ENCODE results near the gene ATAD5.
A peak's percentile ranks its signal among the peaks of the same experiment; 100 is the strongest.
"Not testable (repeated sequence)": the region's sequence is repeated elsewhere in the genome, so short reads cannot be mapped to it uniquely, and the experiment has no call there.

Gene ATAD5

DNA sequence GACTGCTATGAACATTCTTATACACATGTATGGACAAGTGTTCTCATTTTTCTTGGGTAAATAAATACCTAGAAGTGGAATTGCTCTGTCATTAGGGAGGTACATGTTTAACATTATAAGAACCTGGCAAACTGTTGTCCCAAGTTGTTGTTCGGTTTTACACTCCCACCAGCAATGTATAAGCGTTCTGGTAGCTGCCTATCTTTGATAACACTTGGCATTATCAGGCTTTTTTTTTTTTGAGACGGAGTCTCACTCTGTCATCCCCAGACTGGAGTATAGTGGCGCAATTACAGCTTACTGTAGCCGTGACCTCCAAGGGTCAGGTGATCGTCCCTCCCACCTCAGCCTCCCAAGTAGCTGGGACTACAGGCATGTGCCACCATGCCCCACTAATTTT is 16.3 kb downstream of the ATAD5 start:
- Mint-ChIP-seq H3K4me3 (no peak overlapping the region), H3K4me1 (ENCODE audit: low read depth) (no peaks in the 10 kb centered on the region), H3K27ac (no peak overlapping the region), H3K9me3 (no peaks in the 10 kb centered on the region), H3K27me3 (no peaks in the 10 kb centered on the region), H3K36me3 (ENCODE audit: low read depth) (peaks cover 49% of the 10 kb centered on the region)

DNA sequence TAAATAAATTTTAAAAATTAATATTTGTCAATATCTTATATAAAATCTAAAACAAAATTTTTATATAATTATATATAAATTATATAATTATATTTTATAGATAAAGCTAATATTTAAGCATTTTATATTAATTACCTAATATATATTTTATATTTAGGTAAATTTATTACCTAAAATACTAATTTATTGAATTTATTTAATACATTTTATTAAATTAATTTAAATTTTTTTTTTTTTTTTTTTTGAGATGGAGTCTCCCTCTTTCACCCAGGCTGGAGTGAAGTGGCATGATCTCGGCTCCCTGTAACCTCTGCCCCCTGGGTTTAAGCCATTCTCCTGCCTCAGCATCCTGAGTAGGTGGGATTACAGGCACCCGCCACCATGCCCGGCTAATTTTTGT is 22.4 kb downstream of the ATAD5 start:
- Mint-ChIP-seq H3K36me3 (ENCODE audit: low read depth) (peaks cover 55% of the 10 kb centered on the region), H3K27me3 (no peaks in the 10 kb centered on the region), H3K4me1 (ENCODE audit: low read depth) (no peaks in the 10 kb centered on the region), H3K9me3 (no peaks in the 10 kb centered on the region), H3K27ac (no peak overlapping the region), H3K4me3 (no peak overlapping the region)

DNA sequence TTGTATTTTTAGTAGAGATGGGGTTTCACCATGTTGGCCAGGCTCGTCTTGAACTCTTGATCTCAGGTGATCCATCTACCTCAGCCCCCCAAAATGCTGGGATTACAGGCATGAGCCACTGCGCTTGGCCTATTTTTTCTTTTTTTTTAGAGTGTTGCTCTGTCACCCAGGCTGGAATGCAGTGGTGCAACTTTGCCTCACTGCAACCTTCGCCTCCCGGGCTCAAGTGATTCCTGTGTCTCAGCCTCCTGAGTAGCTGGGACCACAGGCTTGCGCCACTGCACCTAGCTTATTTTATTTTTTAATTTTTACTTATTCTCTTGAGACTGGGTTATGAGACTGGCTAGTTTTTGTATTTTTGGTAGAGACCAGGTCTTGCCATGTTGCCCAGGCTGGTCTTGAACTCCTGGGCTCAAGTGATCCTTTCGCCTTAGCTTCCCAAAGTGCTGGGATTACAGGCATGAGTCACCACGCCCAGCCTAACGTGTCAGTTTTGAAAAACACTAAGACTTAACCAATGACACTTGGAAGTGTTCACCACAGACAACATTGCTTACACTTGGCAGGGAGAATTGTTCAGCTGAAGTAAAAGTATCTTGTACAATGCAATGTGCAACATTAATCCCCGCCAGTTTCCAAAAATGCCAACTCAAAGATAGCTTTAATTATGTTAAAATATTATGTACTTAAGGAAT is 26.9 kb downstream of the ATAD5 start:
- no peak overlapping the region for H3K4me3 Mint-ChIP-seq
- peaks cover 51% of the 10 kb centered on the region for H3K36me3 Mint-ChIP-seq (ENCODE audit: low read depth)
- no peak overlapping the region for H3K27ac Mint-ChIP-seq
- H3K27me3 Mint-ChIP-seq, result no peaks in the 10 kb centered on the region
- H3K4me1 Mint-ChIP-seq (ENCODE audit: low read depth), result no peaks in the 10 kb centered on the region
- H3K9me3 Mint-ChIP-seq, result no peaks in the 10 kb centered on the region

DNA sequence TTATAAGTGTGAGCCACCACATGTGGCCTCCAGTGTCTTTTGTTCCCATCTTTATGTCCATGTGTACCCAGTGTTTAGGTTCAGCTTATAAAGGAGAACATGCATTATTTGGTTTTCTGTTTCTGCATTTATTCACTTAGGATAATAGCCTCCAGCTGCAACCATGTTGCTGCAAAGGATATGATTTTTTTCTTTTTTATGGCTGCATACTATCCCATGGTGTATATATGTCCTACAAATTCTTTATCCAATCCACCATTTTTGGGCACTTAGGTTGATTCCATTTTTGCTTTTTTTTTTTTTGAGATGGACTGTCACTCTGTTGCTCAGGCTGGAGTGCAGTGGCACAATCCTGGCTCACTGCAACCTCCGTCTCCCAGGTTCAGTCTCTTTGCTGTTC is 32.9 kb downstream of the ATAD5 start:
- H3K27ac Mint-ChIP-seq, result no peak overlapping the region

DNA sequence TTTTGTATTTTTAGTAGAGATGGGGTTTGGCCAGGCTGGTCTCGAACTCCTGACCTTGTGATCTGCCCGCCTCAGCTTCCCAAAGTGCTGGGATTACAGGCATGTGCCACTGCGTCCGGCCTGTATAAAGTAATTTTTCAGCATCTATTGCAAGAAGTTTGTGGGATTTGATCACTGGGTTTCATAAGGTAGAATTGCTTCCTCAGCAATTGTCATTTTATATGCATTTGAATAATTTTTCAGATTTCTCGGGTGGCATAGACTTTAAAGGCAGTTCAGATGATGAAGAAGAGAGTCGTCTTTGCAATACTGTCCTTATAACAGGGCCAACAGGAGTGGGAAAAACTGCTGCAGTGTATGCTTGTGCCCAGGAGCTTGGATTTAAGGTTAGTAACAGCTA is 37.2 kb downstream of the ATAD5 start:
- Mint-ChIP-seq H3K27ac (no peak overlapping the region), H3K27me3 (no peaks in the 10 kb centered on the region), H3K9me3 (no peaks in the 10 kb centered on the region), H3K4me1 (ENCODE audit: low read depth) (no peaks in the 10 kb centered on the region), H3K36me3 (ENCODE audit: low read depth) (peaks cover 60% of the 10 kb centered on the region), H3K4me3 (no peak overlapping the region)

More for the DNA sequence above, 32.9 kb downstream of the ATAD5 start:
- H3K4me1 Mint-ChIP-seq (ENCODE audit: low read depth), result no peaks in the 10 kb centered on the region
- H3K4me3 Mint-ChIP-seq, result no peak overlapping the region
- peaks cover 50% of the 10 kb centered on the region for H3K36me3 Mint-ChIP-seq (ENCODE audit: low read depth)
- no peaks in the 10 kb centered on the region for H3K27me3 Mint-ChIP-seq
- H3K9me3 Mint-ChIP-seq, result no peaks in the 10 kb centered on the region

DNA sequence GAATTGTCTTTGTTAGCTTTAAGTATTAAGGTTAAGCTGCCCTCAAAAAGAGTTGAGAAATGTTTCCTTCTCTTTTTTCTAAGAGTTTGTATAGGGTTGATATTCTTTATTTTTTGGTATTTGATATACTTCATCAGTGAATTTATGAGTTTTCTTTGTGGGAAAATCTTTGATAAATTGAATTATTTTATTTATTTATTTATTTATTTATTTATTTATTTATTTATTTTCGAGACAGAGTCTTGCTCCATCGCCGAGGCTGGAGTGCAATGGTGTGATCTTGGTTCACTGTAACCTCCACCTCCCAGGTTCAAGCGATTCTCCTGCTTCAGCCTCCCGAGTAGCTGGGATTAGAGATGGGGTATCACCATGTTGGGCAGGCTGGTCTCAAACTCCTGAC is 54.4 kb downstream of the ATAD5 start:
- H3K36me3 Mint-ChIP-seq (ENCODE audit: low read depth), result peaks cover 32% of the 10 kb centered on the region
- H3K9me3 Mint-ChIP-seq, result no peaks in the 10 kb centered on the region
- H3K27ac Mint-ChIP-seq, result no peak overlapping the region
- no peak overlapping the region for H3K4me3 Mint-ChIP-seq
- no peaks in the 10 kb centered on the region for H3K27me3 Mint-ChIP-seq
- no peaks in the 10 kb centered on the region for H3K4me1 Mint-ChIP-seq (ENCODE audit: low read depth)

DNA sequence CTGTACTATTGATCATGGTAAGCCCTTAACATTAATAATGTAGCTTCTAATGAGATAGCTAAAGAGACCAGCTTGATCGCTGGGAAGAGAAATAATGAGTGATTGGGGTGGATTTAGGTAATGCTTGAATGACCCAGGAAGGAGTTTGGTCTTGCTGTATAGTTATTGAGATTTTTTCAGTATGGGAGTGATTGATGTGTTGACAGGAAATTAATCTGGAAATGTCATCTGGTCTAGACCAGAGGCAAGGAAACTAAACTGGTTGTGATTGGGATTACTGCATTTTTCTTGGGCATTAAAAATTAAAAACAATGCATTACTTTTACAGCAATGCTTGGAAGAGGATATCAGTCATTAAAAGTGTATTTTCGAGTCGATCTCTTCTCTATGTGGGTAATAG is 62.5 kb downstream of the ATAD5 start:
- Mint-ChIP-seq H3K27me3 (no peaks in the 10 kb centered on the region), H3K4me3 (no peak overlapping the region), H3K36me3 (ENCODE audit: low read depth) (peaks cover 51% of the 10 kb centered on the region), H3K4me1 (ENCODE audit: low read depth) (no peaks in the 10 kb centered on the region), H3K27ac (no peak overlapping the region), H3K9me3 (no peaks in the 10 kb centered on the region)

DNA sequence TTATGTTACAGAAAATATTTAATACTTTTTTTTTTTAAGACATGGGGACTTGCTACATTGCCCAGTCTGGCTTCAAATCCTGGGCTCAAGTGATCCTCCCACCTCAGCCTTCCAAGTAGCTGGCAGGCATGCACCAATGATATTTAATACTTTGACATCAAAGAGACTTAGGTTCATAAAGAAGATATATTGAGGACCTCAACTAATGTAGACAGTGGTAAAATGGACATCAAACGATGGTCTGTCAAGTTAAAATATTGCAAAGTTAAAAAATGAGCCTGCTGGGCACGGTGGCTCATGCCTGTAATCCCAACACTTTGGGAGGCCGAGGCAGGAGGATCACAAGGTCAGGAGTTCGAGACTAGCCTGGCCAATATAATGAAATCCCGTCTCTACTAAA is 65.5 kb downstream of the ATAD5 start:
- H3K27me3 Mint-ChIP-seq, result no peaks in the 10 kb centered on the region
- peaks cover 5% of the 10 kb centered on the region for H3K4me1 Mint-ChIP-seq (ENCODE audit: low read depth)
- no peak overlapping the region for H3K4me3 Mint-ChIP-seq
- H3K9me3 Mint-ChIP-seq, result no peaks in the 10 kb centered on the region
- no peak overlapping the region for H3K27ac Mint-ChIP-seq
- H3K36me3 Mint-ChIP-seq (ENCODE audit: low read depth), result peaks cover 55% of the 10 kb centered on the region

DNA sequence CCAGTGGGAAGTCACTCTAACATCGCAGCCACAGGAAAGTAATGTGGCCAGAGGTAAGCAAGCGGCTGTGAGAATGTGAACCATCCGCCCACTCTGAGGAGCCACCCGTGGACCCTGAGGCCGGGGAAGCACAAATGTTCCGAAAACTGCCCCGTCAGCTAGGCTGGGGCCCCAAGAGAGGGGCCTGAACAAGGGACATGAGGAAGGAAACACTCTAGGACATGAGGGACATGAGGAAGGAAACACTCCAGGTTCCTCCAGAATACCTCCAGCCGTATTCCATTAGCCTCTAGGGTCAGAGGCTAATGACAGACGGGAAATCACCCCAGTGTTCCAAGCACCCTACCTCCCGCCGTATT is 74.0 kb downstream of the ATAD5 start:
- Mint-ChIP-seq H3K9me3 (no peaks in the 10 kb centered on the region), H3K36me3 (ENCODE audit: low read depth) (peaks cover 16% of the 10 kb centered on the region), H3K4me1 (ENCODE audit: low read depth) (peaks cover 44% of the 10 kb centered on the region), H3K27ac (peak overlapping the region; percentile 77), H3K27me3 (no peaks in the 10 kb centered on the region), H3K4me3 (peak overlapping the region; percentile 92)

DNA sequence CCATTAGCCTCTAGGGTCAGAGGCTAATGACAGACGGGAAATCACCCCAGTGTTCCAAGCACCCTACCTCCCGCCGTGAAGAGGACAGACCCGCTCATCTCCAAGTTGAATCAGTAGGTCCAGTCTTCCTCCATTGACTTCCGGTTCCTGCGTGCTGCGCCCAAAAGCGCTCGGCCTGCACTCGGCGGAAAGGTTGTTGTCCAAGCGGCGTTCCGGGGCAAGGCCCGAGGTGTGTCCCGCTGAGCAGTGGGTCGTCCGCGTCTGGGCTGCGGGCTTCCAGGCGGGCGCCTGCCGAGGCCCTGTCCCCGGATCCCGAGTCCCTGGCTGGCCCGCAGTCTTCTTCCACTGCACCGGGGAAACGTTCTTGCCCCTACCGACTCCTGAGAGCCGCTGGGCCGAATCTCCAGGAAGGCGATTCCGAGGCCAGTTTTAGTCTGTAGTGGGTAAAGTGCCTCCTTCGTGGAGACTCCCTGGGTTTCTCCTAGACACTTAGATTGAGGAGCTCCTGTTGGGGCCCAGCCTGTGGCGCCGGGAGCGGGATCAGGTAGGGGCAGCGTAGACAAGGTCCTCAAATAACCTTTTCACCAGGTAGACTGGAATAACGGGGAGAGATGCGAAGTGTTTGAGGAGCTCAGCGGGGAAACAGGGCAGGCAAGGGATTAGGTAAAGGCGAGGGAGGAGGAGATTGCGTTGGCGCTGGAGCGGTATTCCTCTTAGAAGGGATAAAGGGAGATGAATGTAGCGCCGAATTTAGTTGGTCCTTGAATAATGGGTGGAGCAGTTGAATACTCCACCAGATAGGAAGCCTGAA is 74.5 kb downstream of the ATAD5 start, which contains the start of gene TEFM:
Gene TEFM, minus strand, starts transcription at position 138 of the 811 bp plus-strand sequence. Its CDS starts 40 bp downstream, at position 98.
- H3K27ac Mint-ChIP-seq, result peak within 1 kb of the TSS; percentile 77
- H3K27me3 Mint-ChIP-seq, result no peaks in the 10 kb centered on the region
- H3K4me1 Mint-ChIP-seq (ENCODE audit: low read depth), result peaks cover 42% of the 10 kb centered on the region
- no peaks in the 10 kb centered on the region for H3K9me3 Mint-ChIP-seq
- peaks cover 16% of the 10 kb centered on the region for H3K36me3 Mint-ChIP-seq (ENCODE audit: low read depth)
- peak within 1 kb of the TSS; percentile 92 for H3K4me3 Mint-ChIP-seq

DNA sequence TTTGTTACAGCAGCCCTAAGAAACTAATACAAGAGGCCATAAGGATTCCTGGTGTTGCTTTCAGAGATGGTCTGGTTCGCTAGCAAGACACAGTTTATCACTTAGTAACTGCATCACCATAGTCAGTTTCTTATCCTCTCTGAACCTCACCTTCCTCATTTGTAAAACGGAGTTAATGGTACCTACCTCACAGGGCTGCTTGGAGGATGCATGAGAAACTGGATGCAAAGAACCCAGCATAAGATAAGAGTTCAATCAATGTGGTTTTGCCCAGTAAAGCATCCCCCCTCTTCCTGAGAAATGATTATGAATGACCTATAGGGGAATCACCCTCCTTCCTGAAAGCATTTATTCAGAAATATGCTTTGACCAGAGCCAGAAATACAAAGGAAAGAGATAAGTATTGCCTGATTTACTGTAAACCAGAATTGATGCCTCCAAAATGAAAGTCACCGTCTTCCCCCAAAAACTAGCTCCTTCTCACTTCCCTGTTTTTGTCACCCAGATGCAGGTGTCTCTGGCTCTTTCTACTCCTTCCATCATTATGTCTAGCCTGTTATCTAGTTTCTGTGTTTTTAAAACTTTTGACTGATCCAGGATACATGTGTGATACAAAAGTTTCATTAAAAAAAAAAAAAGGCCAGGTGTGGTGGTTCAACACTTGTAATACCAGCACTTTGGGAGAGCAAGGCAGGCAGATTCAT is 77.1 kb downstream of the ATAD5 start:
- H3K4me1 Mint-ChIP-seq (ENCODE audit: low read depth), result peaks cover 34% of the 10 kb centered on the region
- no peaks in the 10 kb centered on the region for H3K9me3 Mint-ChIP-seq
- no peak overlapping the region for H3K27ac Mint-ChIP-seq
- peak overlapping the region; percentile 47 for H3K4me3 Mint-ChIP-seq
- H3K27me3 Mint-ChIP-seq, result no peaks in the 10 kb centered on the region
- H3K36me3 Mint-ChIP-seq (ENCODE audit: low read depth), result peaks cover 5% of the 10 kb centered on the region

DNA sequence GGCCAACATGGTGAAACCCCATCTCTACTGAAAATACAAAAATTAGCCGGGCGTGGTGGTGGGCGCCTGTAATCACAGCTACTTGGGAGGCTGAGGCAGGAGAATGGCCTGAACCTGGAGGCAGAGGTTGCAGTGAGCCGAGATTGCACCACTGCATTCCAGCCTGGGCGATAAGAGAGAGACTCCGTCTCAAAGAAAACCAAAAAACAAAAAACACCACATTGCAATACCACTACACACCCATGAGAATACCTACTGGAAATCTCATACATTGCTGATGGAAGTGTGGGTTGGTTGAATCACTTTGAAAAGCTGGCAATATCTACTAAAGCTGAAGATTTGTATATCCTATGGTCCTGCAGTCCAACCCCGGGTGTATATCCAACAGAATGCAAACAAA is 78.4 kb downstream of the ATAD5 start:
- H3K4me3 Mint-ChIP-seq; H3K9me3 Mint-ChIP-seq; H3K27ac Mint-ChIP-seq; H3K27me3 Mint-ChIP-seq; H3K36me3 Mint-ChIP-seq (ENCODE audit: low read depth): not testable (repeated sequence)
- H3K4me1 Mint-ChIP-seq (ENCODE audit: low read depth), result peaks cover 27% of the 10 kb centered on the region

DNA sequence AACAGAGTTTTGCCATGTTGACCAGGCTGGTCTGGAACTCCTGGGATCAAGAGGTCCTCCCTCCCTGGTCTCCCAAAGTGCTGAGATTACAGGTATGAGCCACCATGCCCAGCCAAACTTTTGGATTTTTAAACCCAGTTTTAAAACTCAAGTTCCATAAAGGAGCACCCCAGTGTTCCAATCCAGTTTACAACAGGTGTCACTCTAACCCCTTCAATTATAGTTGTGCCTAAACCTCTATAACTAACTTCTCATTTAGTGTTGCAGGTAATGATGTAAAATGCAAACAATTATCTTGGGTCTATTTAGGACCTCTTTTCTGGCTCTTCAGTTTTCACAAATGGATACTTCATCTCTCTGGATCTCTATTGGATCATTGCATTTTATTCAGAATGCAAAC is 82.2 kb downstream of the ATAD5 start:
- no peak overlapping the region for H3K4me3 Mint-ChIP-seq
- no peak overlapping the region for H3K27ac Mint-ChIP-seq
- H3K4me1 Mint-ChIP-seq (ENCODE audit: low read depth), result peaks cover 3% of the 10 kb centered on the region
- H3K27me3 Mint-ChIP-seq, result no peaks in the 10 kb centered on the region
- H3K9me3 Mint-ChIP-seq, result no peaks in the 10 kb centered on the region
- no peaks in the 10 kb centered on the region for H3K36me3 Mint-ChIP-seq (ENCODE audit: low read depth)

DNA sequence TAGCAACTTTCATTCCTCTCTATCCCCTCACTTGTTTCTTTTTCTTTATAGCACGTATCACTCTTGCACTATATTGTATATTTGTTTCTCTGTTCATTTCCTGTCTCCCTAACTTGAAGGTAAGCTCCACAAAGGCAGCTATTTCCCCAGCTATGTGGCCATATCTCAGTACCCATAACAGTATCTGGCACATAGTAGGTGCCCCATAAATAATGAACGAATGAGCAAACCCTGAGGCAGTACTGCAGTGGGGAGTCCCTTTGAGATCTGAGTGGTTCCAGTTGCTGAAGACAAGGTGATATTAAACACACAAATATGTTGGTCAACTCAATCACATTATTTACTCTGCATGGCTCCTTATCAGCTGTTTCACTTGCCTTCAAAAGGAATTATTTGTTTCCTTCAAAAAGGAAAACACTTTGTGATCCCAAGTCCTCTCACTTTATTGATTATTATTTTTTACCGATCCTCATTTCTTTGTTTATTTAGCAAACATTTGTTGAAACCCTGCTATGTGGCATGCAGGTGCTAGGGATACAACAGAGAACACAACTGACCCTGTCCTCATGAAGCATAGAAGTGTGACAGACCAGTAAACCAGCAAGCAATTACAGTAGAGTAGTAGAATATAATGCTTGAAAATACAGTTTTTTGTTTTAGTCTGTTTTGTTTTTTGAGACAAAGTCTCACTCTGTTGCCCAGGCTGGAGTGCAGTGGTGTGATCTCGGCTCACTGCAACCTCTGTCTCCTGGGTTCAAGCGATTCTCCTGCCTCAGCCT is 84.3 kb downstream of the ATAD5 start:
- peaks cover under 1% of the 10 kb centered on the region for H3K4me1 Mint-ChIP-seq (ENCODE audit: low read depth)
- H3K27ac Mint-ChIP-seq, result no peak overlapping the region
- no peaks in the 10 kb centered on the region for H3K36me3 Mint-ChIP-seq (ENCODE audit: low read depth)
- no peaks in the 10 kb centered on the region for H3K9me3 Mint-ChIP-seq
- no peak overlapping the region for H3K4me3 Mint-ChIP-seq
- H3K27me3 Mint-ChIP-seq, result peaks cover 12% of the 10 kb centered on the region

Measured in stimulated activated naive CD8-positive, alpha-beta T cell treated with anti-CD3 and anti-CD28 coated beads, Interleukin-15, Interleukin-2, amounts not matched to agents 100 ng/mL and 50 ng/mL, for 24 hours (primary cell).